ENCODE measurements around the gene APOBEC2. TPM values are rescaled to one million over a fixed set of nuclear protein-coding genes. Genes with fewer than 3 reads are reported as not detected.

APOBEC2 gene
- total and polyA plus RNA-seq, 2 of the 4 experiments (the other 2 are of a cell fraction): not detected

DNA sequence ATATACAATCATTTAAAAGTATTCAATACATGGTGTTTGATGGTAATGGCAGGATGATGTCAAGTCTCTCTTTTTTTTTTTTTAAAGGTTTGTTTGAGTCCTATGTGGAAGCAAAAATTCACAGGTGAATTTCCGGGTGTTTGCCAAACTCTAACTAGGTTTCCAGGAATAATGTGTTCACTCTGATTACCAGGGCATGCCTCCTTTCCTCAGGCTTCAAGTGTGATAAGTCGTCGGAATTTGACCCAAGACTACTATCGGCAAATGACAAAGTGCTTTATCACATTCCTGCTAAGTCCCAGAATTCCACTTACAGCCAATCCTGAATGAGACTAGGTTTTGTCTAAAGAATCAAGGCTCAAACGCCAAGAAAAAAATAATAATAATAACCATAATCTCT is 11.8 kb downstream of the APOBEC2 start:
- Histone ChIP-seq H3K27ac (ENCODE audit: insufficient read depth, low read length) (no peak overlapping the region), H3K4ac (ENCODE audit: low read depth, low read length) (no peak overlapping the region), H3K14ac (replicated peaks; ENCODE audit: low read depth, low read length) (no peak overlapping the region), H4K5ac (ENCODE audit: low read depth, low read length) (no peak overlapping the region), H3K4me3 (ENCODE audit: insufficient read depth, low read depth, low read length) (no peak overlapping the region), H4K8ac (ENCODE audit: low read depth in 2 of 2, low read length in 2 of 2) (no peak overlapping the region), H2AK5ac (ENCODE audit: low read depth, low read length) (no peak overlapping the region), H3K9ac (ENCODE audit: low read depth, low read length) (no peak overlapping the region), H2BK120ac (ENCODE audit: low read depth, low read length) (no peak overlapping the region), H3K56ac (ENCODE audit: extremely low read depth, insufficient read depth, low read length) (no peak overlapping the region), H3K36me3 (ENCODE audit: control insufficient read depth, insufficient read depth, low read length) (no peaks in the 10 kb centered on the region; the same call in 1 of the 2 replicates), H3K9me1 (ENCODE audit: insufficient read depth, low read length) (no peaks in the 10 kb centered on the region), H3K27me3 (ENCODE audit: control insufficient read depth, insufficient read depth, low read length) (no peaks in the 10 kb centered on the region), H3K4me2 (ENCODE audit: low read depth, low read length) (no peak overlapping the region), H2BK20ac (ENCODE audit: low read depth, low read length) (no peak overlapping the region), H3K4me1 (ENCODE audit: control insufficient read depth, insufficient read depth, low read length) (no peaks in the 10 kb centered on the region), H3K9me3 (ENCODE audit: control insufficient read depth, insufficient read depth, low read length) (no peaks in the 10 kb centered on the region), H2AK9ac (replicated peaks; ENCODE audit: low read depth, low read length, poor library complexity) (no peak overlapping the region), H4K20me1 (ENCODE audit: insufficient read depth, low read length) (no peaks in the 10 kb centered on the region), H3K18ac (ENCODE audit: low read depth, low read length) (no peak overlapping the region), H2BK5ac (ENCODE audit: low read depth, low read length, poor library complexity, severe bottlenecking) (no peak overlapping the region), H3K23ac (ENCODE audit: low read depth, low read length) (no peak overlapping the region), H2AFZ (replicated peaks; ENCODE audit: low read length, poor library complexity) (no peak overlapping the region), H2BK15ac (ENCODE audit: low read depth, low read length) (no peak overlapping the region), H4K91ac (ENCODE audit: insufficient read depth, low read depth, low read length) (no peak overlapping the region), H3K79me1 (ENCODE audit: low read depth in 1 of 2, low read length in 2 of 2) (no peaks in the 10 kb centered on the region)
- ATAC-seq (ENCODE audit: low read depth): no peak
- DNase-seq: no peak
- dilution Hi-C loops (cut with HindIII; ENCODE audit: low sequenced_read_pairs, unreplicated experiment) (no loop called here), in situ Hi-C loops (cut with MboI; ENCODE audit: low sequenced_read_pairs) (no loop called here), intact Hi-C loops (cut with micrococcal nuclease) (loop anchor here (10.0 kb wide), 2 partner anchors 510 to 1720 kb away; no protein-coding TSS in a partner anchor)
- ChIA-PET POLR2A (ENCODE audit: unreplicated experiment) (no interaction called here), CTCF (no interaction called here)
- no TSS peak for BruUV-seq (replicated peaks)
- TF ChIP-seq, protein P1, sequence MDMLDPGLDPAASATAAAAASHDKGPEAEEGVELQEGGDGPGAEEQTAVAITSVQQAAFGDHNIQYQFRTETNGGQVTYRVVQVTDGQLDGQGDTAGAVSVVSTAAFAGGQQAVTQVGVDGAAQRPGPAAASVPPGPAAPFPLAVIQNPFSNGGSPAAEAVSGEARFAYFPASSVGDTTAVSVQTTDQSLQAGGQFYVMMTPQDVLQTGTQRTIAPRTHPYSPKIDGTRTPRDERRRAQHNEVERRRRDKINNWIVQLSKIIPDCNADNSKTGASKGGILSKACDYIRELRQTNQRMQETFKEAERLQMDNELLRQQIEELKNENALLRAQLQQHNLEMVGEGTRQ (IDR thresholded peaks at IDR 0.05; ENCODE audit: low read depth, low read length): no peak
- TF ChIP-seq RAD21 (IDR thresholded peaks at IDR 0.05; ENCODE audit: low read length) (no peak), CHD1 (IDR thresholded peaks at IDR 0.05; ENCODE audit: low read depth, low read length) (no peak), FOS (IDR thresholded peaks at IDR 0.05; ENCODE audit: low read depth, low read length) (no peak), BHLHE40 (IDR thresholded peaks at IDR 0.05; ENCODE audit: low read depth, low read length) (no peak), RFX5 (IDR thresholded peaks at IDR 0.05; ENCODE audit: low read depth, low read length) (no peak), NFE2L2 (IDR thresholded peaks at IDR 0.05; ENCODE audit: low read depth, low read length) (no peak)
- WGBS, 2 experiments (ENCODE audit: extremely low coverage in 2 of 2, insufficient read length in 1 of 2): no CpG with 5 or more reads among the region's 5 CpGs
